ENCODE measurements around the gene PPP2R5D. TPM values are rescaled to one million over a fixed set of nuclear protein-coding genes. Genes with fewer than 3 reads are reported as not detected.

The PPP2R5D gene
- total and polyA plus RNA-seq, 4 donors = 19.0 to 26.8 (median 21.9) TPM

GRCh38 chr6:43036712-43037111 is 52.3 kb downstream of the PPP2R5D start:
- H3K4me3 ChIP-seq = no peak overlapping the region
- 93 to 96% methylated on average over 9 of the region's 9 CpGs for WGBS, 2 donors
- H3K4me1 ChIP-seq (ENCODE audit: control insufficient read depth in 5 of 5, insufficient read depth in 5 of 5, low read length in 5 of 5) = no peaks in the 10 kb centered on the region
- H3K9ac ChIP-seq (ENCODE audit: insufficient read depth in 1 of 2, low read length in 2 of 2) = no peak overlapping the region
- DNase-seq (no peak), ATAC-seq (ENCODE audit: insufficient read depth, low FRiP score) (no peak)
- H3K27ac ChIP-seq (ENCODE audit: low read depth in 1 of 2, low read length in 1 of 2) = no peak overlapping the region
- peaks cover 10 to 55% (median 34%) of the 10 kb centered on the region in 4 donors for H3K36me3 ChIP-seq (ENCODE audit: control insufficient read depth in 4 of 4, insufficient read depth in 4 of 4, low read length in 4 of 4)
- H3K27me3 ChIP-seq (ENCODE audit: control insufficient read depth in 3 of 3, insufficient read depth in 3 of 3, low read length in 2 of 3) = no peaks in the 10 kb centered on the region
- TF ChIP-seq, protein P1, sequence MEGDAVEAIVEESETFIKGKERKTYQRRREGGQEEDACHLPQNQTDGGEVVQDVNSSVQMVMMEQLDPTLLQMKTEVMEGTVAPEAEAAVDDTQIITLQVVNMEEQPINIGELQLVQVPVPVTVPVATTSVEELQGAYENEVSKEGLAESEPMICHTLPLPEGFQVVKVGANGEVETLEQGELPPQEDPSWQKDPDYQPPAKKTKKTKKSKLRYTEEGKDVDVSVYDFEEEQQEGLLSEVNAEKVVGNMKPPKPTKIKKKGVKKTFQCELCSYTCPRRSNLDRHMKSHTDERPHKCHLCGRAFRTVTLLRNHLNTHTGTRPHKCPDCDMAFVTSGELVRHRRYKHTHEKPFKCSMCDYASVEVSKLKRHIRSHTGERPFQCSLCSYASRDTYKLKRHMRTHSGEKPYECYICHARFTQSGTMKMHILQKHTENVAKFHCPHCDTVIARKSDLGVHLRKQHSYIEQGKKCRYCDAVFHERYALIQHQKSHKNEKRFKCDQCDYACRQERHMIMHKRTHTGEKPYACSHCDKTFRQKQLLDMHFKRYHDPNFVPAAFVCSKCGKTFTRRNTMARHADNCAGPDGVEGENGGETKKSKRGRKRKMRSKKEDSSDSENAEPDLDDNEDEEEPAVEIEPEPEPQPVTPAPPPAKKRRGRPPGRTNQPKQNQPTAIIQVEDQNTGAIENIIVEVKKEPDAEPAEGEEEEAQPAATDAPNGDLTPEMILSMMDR (IDR thresholded peaks at IDR 0.05; ENCODE audit: control extremely low read depth, extremely low read depth) = no peak
- no peaks in the 10 kb centered on the region for H3K9me3 ChIP-seq (ENCODE audit: control insufficient read depth in 4 of 4, insufficient read depth in 3 of 4, low read length in 3 of 4)

- Histone ChIP-seq H3K9me3 (ENCODE audit: control insufficient read depth in 4 of 4, insufficient read depth in 3 of 4, low read length in 3 of 4) (no peaks in the 10 kb centered on the region), H3K27me3 (ENCODE audit: control insufficient read depth in 3 of 3, insufficient read depth in 3 of 3, low read length in 2 of 3) (no peaks in the 10 kb centered on the region), H3K9ac (ENCODE audit: insufficient read depth in 1 of 2, low read length in 2 of 2) (no peak overlapping the region), H3K4me3 (no peak overlapping the region), H3K4me1 (ENCODE audit: control insufficient read depth in 5 of 5, insufficient read depth in 5 of 5, low read length in 5 of 5) (no peaks in the 10 kb centered on the region), H3K27ac (ENCODE audit: low read depth in 1 of 2, low read length in 1 of 2) (no peak overlapping the region), H3K36me3 (ENCODE audit: control insufficient read depth in 4 of 4, insufficient read depth in 4 of 4, low read length in 4 of 4) (peaks cover 10 to 55% (median 35%) of the 10 kb centered on the region in 4 donors)
- no peak for DNase-seq
- WGBS, 2 donors = 85 to 92% methylated on average over 5 of the region's 5 CpGs
- ATAC-seq (ENCODE audit: insufficient read depth, low FRiP score) = no peak
- TF ChIP-seq, protein P1 (IDR thresholded peaks at IDR 0.05; ENCODE audit: control extremely low read depth, extremely low read depth) = no peak
Measured at GRCh38 chr6:43037197-43037596, 52.8 kb downstream of the PPP2R5D start.

DNA sequence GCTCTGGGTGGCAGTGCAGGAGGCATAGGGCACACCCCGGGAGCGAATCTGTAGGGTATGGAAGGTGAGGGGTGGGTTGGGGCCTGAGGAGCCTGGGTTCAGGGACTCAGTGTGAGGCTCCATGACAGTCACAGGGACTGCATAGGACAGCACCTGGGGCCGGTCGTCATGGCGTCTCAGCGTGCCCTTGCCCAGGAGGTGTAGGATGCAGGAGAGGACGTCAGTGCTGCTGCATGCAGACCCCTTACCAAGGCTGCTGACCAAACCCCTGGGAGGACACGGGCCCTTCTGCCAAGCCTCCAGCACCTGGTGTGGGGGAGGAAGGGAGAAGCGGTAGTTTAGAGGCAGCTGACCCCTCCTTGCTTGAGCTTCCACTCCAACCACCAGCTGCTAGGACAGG is 53.3 kb downstream of the PPP2R5D start:
- no peak for ATAC-seq (ENCODE audit: insufficient read depth, low FRiP score)
- peaks cover 10 to 54% (median 36%) of the 10 kb centered on the region in 4 donors for H3K36me3 ChIP-seq (ENCODE audit: control insufficient read depth in 4 of 4, insufficient read depth in 4 of 4, low read length in 4 of 4)
- H3K4me1 ChIP-seq (ENCODE audit: control insufficient read depth in 5 of 5, insufficient read depth in 5 of 5, low read length in 5 of 5) = no peaks in the 10 kb centered on the region
- no peak overlapping the region for H3K27ac ChIP-seq (ENCODE audit: low read depth in 1 of 2, low read length in 1 of 2)
- 89 to 94% methylated on average over 9 of the region's 9 CpGs for whole genome bisulfite sequencing, 2 donors
- TF ChIP-seq, protein P1 (IDR thresholded peaks at IDR 0.05; ENCODE audit: control extremely low read depth, extremely low read depth) = no peak
- H3K27me3 ChIP-seq (ENCODE audit: control insufficient read depth in 3 of 3, insufficient read depth in 3 of 3, low read length in 2 of 3) = no peaks in the 10 kb centered on the region
- H3K9ac ChIP-seq (ENCODE audit: insufficient read depth in 1 of 2, low read length in 2 of 2) = no peak overlapping the region
- no peak overlapping the region for H3K4me3 ChIP-seq
- no peaks in the 10 kb centered on the region for H3K9me3 ChIP-seq (ENCODE audit: control insufficient read depth in 4 of 4, insufficient read depth in 3 of 4, low read length in 3 of 4)
- no peak for DNase-seq

GRCh38 chr6:43038727-43039126 is 54.4 kb downstream of the PPP2R5D start:
- H3K27ac ChIP-seq (ENCODE audit: low read depth in 1 of 2, low read length in 1 of 2) = no peak overlapping the region
- TF ChIP-seq, protein P1 (IDR thresholded peaks at IDR 0.05; ENCODE audit: control extremely low read depth, extremely low read depth) = no peak
- ATAC-seq (ENCODE audit: insufficient read depth, low FRiP score) = no peak
- 89 to 95% methylated on average over 9 of the region's 9 CpGs for WGBS, 2 donors
- no peak overlapping the region for H3K4me3 ChIP-seq
- DNase-seq = no peak
- H3K9ac ChIP-seq (ENCODE audit: insufficient read depth in 1 of 2, low read length in 2 of 2) = no peak overlapping the region
- H3K27me3 ChIP-seq (ENCODE audit: control insufficient read depth in 3 of 3, insufficient read depth in 3 of 3, low read length in 2 of 3) = no peaks in the 10 kb centered on the region
- no peaks in the 10 kb centered on the region for H3K9me3 ChIP-seq (ENCODE audit: control insufficient read depth in 4 of 4, insufficient read depth in 3 of 4, low read length in 3 of 4)
- H3K36me3 ChIP-seq (ENCODE audit: control insufficient read depth in 4 of 4, insufficient read depth in 4 of 4, low read length in 4 of 4) = peaks cover 10 to 60% (median 43%) of the 10 kb centered on the region in 4 donors
- H3K4me1 ChIP-seq (ENCODE audit: control insufficient read depth in 5 of 5, insufficient read depth in 5 of 5, low read length in 5 of 5) = no peaks in the 10 kb centered on the region

All from lung (tissue), 12 donors.